Hematopoietic multipotent progenitor cell treated with erythropoietin and hydrocortisone succinate and interleukin-3 and kit ligand, for 8 days (in vitro differentiated cells): Measurements from ENCODE around the gene NPTX1.

Source experiments
- DNase-seq: peaks from one replicate; pipeline ENCODE4 v3.0.0-alpha.2; 2015

Gene NPTX1

DNA sequence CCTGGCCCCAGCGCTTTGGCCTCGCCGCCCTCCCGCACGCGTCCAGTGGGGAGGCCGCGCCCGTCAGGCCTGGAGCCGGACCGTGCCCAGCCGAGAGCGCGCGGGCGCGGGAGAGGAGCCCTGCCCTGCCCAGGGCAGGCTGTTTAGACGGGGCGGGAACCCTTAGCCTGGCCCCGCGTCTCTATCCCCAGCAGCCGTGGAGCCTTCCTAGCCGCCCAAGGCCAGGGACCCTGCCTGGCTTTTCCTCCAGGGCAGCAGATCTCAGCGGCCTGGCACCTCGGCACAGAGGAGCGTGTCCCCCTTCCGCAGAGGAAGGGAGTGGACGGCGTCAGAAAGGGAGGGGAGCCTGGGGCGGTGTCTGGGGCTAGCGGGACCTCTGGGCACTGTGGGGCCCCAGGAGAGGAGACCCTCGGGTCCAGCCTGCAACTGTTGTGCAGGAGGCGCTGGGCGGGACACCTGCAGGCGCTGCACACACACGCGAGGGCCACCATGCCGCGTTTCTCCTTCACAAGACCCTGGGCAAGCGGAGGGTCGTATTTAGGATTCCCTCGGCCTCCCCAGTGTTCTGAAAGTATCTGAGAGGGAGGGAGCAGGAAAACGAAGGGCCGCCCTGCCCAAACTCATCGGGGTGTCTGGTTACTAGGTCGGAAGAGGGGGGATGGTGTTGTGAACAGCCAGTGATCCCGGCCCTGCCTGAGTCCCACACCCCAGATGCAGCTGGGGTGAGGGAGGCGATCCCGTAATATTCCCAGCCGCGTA lies 2.3 kb upstream of the NPTX1 start:
- no peak for DNase-seq

DNA sequence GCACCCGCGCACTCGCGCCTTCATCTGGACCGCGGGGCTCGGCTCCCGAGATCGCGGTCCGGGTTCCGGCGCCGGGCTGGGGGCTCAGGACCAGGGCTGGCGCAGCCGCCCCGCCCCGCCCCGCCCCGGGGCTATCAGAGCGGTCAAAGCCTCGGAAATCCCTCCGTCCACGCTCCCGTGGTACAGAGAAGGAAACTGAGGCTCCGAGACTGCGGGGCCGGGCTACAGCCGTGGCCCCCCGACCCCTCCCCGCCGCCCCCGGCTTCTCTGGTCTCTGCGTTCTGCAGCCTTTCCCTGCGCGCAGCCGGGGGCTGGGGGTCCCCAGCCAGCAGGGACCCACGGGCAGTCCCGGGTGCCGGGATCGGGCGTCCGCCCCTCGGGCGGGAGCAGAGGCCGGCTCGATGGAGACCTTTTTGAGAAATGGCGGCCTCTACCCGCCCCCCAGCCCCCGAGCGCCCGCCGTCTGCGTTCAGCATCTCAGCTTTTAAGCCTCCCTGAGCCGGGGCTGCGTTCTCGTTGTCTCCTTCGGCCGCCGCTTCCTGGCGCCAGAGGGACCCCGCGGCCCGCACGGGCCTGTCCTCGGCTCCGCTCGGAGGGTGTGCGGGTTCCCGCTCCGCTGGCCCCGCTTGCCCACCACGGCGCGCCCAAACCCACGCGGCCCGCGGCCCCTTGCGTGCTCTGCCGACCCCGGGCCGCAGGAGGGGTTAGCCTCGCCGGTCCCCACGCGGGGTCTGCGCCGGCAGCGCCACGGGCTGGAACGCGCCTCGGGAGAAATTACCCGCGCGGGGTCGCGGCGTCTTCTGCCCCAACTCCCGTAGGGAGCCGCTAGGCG lies 1.5 kb upstream of the NPTX1 start:
- peak; percentile 25 for DNase-seq

DNA sequence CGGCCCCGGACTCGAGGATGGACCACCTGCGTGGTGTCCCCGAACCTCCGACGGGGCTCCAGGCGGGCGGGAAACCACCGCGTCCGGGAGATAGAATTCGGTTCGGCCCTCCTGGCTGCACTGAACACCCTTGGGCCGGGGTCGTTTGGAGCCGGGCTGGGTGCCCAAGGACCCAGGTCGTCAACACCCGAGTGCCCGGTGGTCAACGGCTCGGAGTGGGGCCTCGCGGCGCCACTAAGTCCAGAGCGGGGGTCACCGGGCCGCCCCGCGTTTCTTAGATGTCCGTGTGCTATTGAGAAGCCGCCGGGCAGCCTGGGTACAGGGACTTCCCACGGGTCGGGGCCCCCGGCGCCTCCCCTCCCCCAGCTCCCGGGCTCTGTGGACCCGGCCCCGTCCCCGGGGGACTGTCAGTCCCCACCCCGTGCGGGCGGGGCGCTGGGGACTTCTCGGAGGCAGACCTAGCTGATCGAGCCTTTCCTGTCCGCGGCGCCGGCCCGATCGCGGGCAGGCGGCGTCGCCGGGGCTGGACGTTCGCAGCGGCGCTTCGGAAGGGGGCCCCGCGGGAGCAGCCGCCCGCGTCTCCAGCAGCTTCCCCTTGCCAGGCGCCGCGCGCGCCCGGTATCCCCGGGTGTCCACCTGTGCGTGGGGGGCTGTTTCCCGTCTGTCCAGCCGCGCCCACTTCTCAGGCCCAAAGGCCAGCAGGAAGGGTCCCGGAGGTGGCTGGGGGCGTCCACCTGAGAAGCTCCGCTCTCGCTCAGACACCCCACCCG lies 655 bp upstream of the NPTX1 start:
- DNase-seq = no peak

DNA sequence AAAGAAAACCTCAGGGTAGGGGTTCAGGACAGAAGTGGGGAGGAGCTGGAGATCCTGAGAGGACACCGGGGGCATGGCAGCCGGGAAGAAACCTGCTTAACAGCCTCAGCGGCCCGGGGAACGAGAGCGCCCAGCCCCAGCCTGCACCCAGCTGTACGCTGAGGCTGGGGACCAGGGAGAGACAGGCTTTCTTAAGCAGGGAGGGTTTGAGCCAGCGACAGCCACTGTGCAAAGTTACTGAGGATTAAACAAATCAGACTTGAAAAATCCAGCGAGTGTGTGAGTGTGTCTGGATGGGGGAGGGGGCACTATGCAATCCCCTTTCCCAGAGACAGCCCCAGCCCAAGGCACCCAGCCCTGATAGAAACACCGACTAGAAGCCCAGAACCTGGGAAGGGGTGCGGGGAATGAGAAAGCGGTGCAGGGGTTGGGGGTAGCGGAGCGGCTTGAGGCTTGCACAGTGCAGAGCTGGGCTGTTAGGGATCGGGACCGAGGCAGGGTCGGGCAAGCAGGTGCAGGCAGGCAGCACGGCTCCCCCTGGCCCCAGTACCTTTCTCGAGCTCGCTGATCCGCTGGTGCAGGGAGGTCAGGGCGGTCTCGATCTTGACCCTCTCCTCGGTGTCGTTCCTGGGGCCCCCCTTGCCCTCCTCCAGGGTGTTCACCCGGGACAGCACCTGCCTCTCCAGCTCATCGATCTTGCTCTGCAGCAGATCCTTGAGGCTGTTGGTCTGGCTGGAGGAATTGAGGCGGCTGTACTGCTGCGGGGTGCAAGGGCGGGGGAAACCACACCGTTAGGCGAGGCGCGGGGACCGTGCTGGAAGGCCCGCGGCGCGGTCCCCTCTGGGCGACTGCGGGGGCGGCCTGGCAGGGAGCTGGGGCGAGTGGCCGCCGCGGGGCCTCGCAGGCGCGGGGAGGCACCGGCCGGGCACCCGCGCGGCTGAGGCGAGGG lies 1.2 kb downstream of the NPTX1 start:
- no peak for DNase-seq

DNA sequence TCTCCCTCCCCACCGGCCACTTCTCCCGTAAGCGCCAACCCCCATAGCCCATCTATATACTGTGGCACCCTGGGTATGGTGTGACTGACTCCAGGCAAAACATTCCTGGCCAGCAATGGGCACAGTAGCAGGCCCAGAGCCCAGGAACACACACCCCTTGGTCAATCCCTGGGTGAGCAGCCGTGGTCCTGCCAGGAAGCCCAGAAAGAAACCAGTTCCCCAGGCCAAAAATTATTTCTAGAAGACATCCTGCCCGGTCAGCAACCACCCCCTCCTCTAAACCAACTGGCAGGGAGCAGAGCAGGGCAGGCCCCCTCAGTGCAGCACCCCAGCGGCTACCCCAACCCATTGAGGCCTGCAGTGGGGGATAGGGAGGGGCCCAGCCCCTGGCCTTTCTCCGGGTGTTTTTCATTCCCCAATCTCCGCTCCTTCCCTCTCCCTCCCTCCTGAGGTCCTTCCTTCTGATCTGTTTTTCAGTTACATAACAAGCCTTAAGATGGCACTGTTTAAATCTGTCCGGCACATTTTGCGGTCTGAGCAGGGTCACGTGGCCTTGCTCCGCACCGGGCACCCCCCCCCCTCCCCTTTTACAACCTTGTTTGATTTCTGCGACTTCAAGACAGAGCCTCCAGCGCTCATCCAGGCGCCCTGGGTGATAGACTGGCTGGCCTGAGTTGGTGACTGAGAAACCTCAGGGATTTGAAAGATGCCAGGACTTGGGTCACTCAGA lies 2.0 kb downstream of the NPTX1 start:
- DNase-seq = peak; percentile 46

DNA sequence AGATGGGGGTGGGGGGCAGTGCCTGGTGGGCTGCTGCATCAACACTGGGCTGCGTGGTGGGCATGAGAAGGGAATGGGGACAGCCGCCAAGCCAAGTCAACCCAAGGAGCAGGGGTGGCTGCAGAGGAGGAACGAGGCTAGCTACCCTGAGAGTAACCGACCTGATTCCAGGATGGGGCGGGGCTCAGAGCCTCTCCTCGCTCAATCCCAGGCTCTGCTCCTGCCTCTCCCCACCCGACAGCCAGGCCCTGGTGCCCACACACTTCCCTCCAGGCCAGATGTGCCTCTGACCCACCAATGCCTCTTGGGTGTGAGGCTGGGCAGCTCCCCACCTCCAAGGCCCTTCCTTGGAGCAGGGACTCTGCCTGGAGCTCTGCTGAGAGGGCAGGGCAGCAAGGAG lies 2.7 kb downstream of the NPTX1 start:
- DNase-seq = no peak

DNA sequence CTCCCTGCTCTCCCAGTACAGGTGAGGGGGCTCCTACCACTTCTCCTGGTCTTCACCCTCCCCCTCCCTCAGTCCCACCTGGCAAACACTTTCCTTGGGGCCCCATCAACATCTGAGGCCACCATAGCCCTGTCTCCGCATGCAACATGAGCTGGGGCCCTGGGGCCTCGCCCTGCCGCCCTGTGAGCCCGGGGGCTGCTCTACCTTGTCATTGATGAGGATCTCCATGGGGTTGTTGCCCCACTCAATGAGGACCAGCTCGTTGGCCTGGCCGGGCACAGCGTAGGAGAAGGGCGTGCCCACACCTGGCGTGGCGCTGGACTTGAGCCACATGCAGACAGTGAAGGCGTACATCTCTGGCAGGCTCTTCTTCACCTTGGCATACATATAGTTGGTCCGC lies 3.4 kb downstream of the NPTX1 start:
- DNase-seq = no peak

DNA sequence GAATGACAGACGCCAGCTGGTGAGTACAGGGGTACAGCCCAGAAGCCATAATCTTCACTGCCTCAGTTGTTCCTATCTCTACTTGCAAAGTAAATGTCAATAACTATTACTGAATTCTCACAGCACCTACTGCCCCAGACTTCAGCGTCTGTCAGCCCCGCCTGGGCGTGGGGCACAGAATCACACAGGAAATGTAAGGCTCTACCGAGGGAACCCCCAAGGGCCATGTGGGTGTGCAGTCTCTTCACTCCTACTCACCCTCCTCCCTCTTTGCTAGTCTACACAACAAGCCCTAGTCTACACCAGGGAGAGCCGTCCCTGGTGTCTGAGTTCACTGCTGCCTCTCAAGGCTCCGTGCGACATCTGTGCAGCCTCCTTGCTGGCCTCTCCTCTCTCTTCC lies 4.5 kb downstream of the NPTX1 start:
- no peak for DNase-seq

DNA sequence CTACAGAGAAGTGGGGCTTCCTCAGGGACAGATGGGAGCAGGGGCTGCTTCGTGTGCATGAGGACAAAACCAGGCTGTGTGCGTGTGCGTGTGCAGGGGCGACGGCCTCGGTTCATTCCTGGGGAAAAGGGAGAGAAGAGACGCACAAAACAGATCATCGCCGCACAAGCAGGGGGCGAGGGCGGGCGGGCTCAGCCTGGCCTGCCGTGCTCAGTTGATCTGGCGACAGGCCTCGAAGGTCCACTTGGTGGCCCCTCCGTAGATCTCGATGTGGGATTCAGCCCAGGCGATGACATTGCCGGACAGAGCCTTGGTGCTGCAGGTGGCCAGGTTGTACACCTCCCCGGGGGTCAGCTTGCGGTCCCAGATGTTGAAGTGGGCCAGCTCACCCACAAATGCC lies 5.8 kb downstream of the NPTX1 start:
- no peak for DNase-seq

DNA sequence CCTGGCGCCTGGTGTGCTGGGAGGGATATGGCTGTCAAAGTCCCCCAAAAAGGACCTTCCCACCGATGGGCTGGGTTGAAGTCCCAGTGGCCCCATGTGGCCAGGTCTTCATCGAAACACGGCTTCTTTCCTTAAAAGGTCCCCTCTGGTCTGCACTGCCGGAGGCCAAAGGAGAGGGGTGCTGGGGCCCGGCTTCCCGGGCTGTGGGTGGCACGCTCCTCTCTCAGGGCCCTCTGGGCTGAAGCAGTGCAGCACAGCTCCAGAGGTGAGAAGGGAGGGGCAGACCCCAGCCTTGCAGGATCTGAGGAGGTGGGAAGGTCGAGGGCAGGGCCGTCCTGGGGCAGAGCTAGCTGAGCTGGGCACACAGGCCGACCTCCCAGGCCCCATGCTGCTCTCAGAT lies 6.7 kb downstream of the NPTX1 start:
- DNase-seq = no peak

DNA sequence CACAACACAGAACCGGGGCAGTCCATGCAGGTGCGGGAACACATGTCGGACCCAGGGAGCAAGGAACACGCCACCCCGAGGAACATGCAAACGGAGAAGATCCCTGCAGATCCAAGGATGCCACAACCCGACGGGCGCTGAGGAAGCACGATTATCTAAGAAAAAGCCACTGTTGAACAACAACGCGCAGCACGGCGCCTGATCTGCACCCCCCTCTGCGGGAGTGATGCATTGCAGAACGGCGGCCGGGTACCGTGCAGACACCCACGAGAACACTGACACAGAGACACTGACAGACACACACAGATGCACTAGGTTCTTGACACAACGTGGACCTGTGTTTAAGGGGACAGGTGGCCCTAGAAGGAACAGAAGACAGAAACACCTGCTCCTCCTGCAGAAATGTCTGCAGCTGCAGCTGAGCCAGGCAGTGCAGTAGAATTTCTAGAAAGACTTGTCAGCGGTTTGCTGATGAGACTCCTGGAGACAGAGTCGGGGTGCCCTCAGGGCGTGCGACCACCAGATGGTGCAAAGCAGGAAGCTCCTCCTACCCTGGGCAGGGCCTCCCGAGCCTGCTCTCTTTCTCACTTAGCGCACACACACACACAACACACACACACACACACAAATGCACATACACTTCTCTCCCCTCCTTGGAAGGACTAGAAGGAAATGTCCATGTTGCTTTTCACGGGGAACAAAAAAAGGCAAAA lies 7.5 kb downstream of the NPTX1 start:
- DNase-seq = no peak

DNA sequence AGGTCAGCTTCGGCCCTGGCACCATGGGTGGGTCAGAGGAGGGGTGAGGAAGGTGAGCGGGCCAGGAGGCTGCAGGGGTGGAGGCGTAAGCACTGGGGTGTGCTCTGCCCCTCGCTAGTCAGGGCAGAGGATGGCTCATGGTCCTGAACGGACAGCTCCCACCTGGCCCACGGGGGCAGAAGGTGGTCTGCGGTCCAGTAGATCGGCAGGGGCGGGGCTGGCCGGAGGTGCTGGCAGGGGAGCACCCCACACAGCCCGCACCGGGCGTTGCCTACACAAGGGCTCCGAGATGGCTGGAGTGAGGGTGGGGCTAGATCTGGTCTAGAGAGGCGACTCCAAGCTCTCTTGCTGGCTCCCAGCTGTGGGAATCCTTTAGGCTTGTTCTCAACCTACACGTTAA lies 8.2 kb downstream of the NPTX1 start:
- DNase-seq = no peak

DNA sequence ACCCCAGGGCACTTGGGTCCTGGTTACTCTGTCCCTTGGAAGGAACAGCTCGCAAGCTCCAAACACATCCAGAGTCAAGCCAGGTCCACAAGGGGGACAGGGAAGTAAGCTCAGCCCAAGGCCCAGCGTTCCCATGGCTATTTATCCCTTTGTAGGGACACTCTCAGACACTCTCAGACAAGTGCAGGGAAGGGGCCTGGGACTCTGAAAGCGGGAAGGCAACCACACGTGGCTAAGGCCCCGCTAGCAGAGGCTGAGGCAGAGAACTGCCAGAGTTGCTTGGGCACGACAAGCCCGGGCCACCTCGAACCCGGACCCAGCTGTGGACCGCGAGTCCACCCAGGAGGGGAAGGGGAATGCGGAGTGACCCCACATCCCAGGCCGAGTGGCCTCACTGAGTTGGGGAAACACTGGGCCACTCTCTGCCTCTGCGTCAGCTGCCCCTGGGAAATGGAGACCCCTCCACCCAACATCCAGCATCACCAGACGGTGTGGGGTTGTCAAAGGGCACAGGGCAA lies 10.2 kb downstream of the NPTX1 start:
- DNase-seq = no peak

DNA sequence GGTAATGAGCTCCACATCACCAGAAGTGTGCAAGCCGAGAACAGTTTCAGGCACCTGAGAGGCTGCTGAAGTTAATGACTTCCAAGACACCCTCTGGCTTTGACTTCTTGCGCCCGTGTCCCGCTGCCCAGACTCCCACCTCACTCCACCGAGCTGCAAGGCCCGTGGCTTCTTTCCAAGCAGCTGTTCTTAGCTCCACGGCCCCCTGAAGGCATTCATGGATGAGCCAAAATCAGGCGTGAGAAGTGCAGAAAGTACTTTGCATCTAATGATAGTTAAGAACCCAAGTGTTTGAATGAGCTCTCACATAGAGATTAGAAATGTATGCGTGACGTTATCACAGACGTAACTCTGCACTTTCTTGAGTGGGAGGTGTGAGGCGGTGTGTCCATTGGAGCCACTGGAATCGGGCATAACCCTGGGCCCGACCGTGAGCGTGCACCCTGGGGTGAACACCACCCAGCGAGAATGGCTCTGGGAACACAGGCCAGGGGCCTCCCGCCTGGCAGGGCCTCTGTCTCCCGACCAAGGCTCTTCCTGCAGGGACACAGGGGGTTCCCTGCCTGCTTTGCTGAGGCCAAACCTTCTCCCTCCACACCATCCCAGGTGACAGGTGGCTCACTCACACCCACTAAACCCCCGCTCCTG lies 11.0 kb downstream of the NPTX1 start:
- DNase-seq = no peak

DNA sequence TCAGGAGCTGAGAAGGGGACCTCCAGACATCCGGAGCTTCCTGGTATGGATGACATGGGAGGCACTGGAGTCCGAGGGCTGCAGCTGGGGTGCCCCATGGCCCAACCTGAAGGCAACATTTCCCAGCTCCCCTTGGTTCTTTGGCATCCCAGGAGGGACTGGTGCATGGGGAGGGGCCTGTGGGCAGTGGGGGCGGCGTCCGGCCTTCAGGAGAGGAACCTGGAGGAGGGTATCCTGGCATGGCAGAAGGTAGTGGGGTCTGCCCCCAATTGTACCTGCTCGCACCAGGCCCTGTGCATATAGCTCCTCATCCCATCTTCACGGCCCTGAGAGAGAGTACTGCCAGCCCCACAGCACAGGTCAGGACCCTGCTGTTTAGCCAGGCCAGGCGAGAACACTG lies 11.9 kb downstream of the NPTX1 start:
- no peak for DNase-seq

DNA sequence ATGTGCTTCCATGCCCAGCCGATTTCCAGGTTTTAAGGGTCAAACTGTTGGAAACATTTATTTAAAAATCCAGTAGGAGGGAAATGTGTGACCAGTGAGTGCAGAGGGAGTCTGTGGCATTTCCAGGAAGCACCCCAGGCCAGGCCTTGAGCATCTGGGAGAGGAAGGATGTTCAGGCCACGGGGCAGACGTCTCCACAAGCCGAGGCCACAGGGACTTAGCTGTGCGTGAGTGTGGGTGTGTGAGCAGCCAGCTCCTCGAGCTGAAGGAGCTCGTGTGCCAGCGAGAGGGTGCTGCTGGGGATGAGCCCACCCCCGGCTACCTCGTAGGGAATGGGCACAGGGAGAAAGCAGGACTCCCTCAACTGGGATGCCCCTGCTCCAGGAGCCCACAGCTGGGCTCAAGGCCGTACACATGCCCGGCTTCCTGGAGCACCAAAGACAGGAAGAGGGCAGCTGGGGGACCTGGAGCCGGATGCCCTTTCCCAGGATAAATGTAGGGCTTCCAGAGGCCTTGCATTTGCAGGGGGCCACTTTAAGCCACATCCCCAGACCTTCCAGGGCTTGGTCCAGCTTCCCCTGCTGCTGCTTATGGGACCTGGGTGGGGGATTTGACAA lies 12.5 kb downstream of the NPTX1 start:
- DNase-seq = no peak

DNA sequence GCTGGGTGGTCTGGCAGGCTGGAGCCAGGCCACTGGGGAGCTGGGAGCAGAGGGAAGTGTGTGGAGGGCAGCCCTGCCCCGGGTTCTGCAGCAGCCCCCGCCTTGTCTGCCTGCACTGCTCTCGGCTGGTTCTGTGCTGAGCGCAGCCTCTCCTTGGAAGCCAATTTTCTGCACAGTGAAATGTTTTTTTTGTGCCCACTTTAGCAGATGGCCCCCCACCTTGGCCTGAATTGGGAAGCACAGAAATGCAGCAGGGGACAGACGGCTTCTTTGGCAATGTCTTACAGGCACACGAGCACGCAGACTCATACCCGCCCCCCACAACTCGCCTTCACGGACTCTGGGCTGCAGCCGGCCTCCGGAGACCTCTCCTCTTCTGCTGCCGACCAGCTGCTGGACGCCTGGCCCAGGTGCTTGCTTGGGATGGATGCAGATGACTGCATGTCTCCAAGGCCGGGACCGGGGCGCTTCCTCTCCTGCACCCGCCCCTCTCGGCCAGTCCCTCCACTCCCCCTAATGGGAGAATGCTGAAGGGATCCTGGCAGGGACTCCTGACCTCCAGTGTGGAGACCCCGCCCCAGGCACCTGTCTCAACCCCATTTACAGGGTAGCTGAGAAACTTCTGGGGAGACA lies 14.8 kb downstream of the NPTX1 start:
- no peak for DNase-seq

DNA sequence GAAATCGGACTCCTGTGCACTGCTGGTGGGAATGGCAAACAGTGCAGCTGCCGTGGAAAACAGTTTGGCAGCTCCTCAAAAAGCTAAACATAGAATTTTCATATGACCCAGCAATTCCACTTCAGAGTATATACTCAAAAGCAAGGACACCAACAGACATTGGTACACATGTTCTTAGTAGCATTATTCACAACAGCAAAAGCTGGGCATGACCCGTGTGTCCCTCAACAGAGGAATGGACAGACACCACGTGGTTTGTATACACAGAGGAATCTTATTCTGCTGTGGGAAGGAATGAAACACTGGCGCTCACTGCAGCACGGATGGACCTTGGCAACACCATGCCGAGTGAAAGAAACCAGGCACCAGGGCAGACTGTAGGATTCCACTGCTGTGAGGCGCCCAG lies 16.0 kb downstream of the NPTX1 start:
- no peak for DNase-seq

DNA sequence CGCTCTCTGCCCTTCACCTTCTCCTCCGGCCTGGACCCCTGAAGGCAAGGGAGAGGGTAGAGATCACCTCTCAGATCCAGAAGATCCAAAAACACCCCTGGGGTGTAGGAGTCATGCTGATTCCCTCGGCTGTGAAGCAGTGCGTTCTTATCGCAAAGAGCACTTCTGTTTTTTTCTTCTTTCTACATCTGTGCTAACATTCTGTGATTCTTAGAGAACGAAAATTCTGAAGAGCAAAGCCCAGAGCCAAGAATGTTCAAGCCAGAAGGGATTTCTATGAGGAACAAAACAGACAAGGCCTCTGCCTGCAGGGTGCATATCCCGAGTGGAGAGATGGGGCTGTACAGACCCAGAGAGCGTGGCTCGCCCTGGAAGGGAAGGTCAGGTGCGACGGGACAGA lies 17.2 kb downstream of the NPTX1 start:
- DNase-seq = no peak
